NCI-H69 (cell line): Measurements from ENCODE around the gene RGS17.
"Not testable (repeated sequence)": the region's sequence is repeated elsewhere in the genome, so short reads cannot be mapped to it uniquely, and the experiment has no call there.

Source experiments
- DNase-seq: peaks from one replicate; lab custom pipeline; 2025; lab: John Stamatoyannopoulos, UW

The RGS17 gene

GRCh38 chr6:152984513-152984872 is 146.6 kb downstream of the RGS17 start:
- peak; percentile 78 for DNase-seq

GRCh38 chr6:152983637-152984512 is 147.2 kb downstream of the RGS17 start:
- peak; percentile 87 for DNase-seq

- peak; percentile 99 for DNase-seq
These were observed 148.0 kb downstream of the RGS17 start, which contains the start of gene FBXO5 for GRCh38 chr6:152982904-152983636. FBXO5 (minus strand) TSS chr6:152983041; CDS start chr6:152982959, 82 bp downstream.

GRCh38 chr6:152981989-152982903 is 148.8 kb downstream of the RGS17 start:
- DNase-seq, result peak; percentile 80

GRCh38 chr6:152981219-152981618 is 149.9 kb downstream of the RGS17 start:
- DNase-seq, result no peak

- no peak for DNase-seq
These were observed 150.4 kb downstream of the RGS17 start for GRCh38 chr6:152980656-152981055.

GRCh38 chr6:152979116-152979515 is 152.0 kb downstream of the RGS17 start:
- DNase-seq, result no peak

- no peak for DNase-seq
These were observed 153.0 kb downstream of the RGS17 start for GRCh38 chr6:152978058-152978457.

GRCh38 chr6:152977556-152977955 is 153.5 kb downstream of the RGS17 start:
- no peak for DNase-seq

- no peak for DNase-seq
These were observed 154.3 kb downstream of the RGS17 start for GRCh38 chr6:152976749-152977148.

GRCh38 chr6:152975204-152975915 is 155.7 kb downstream of the RGS17 start:
- DNase-seq, result no peak

GRCh38 chr6:152973916-152974315 is 157.2 kb downstream of the RGS17 start:
- DNase-seq, result no peak

- no peak for DNase-seq
These were observed 161.2 kb downstream of the RGS17 start for GRCh38 chr6:152969688-152970418.

GRCh38 chr6:152966168-152966894 is 164.8 kb downstream of the RGS17 start:
- not testable (repeated sequence) for DNase-seq

- no peak for DNase-seq
These were observed 171.7 kb downstream of the RGS17 start for GRCh38 chr6:152959333-152959732.

- no peak for DNase-seq
These were observed 173.3 kb downstream of the RGS17 start for GRCh38 chr6:152957796-152958195.
